GM23338 (cell line): ENCODE measurements around the gene GRIK1.

Experiments used
- CREB1 ChIP-seq: fragments of 250-450 bp; sonication (Bioruptor Pico); IDR thresholded peaks from 2 replicates; pipeline ENCODE4 v1.5.0; 2020; ENCODE audit warnings: low read depth, mild to moderate bottlenecking, moderate library complexity
- EZH2 ChIP-seq: fragments of 200-600 bp; sonication (generic); IDR thresholded peaks from one replicate; pipeline ENCODE4 v1.8.0; 2017; ENCODE audit warnings: antibody characterized with exemption, mild to moderate bottlenecking, low read depth; ENCODE audit not compliant: unreplicated experiment
- EZH2phosphoT487 ChIP-seq: fragments of 200-600 bp; sonication (generic); IDR thresholded peaks from one replicate; pipeline ENCODE4 v1.8.1; 2018; ENCODE audit warnings: antibody characterized with exemption; ENCODE audit not compliant: unreplicated experiment
- JUNB ChIP-seq: IDR thresholded peaks from one replicate; pipeline ENCODE4 v1.6.1; 2016; ENCODE audit warnings: antibody characterized with exemption; ENCODE audit not compliant: unreplicated experiment
- NANOG ChIP-seq: IDR thresholded peaks from 2 replicates; pipeline ENCODE4 v1.6.1; 2016; ENCODE audit warnings: antibody characterized with exemption, borderline replicate concordance
- POLR2AphosphoS5 ChIP-seq: IDR thresholded peaks from 2 replicates; pipeline ENCODE4 v1.6.1; 2016; ENCODE audit warnings: antibody characterized with exemption, low read depth
- REST ChIP-seq: IDR thresholded peaks from one replicate; pipeline ENCODE4 v1.6.1; 2018; ENCODE audit warnings: antibody characterized with exemption; ENCODE audit not compliant: unreplicated experiment
- STAT1 ChIP-seq: IDR thresholded peaks from one replicate; pipeline ENCODE4 v1.6.1; 2016; ENCODE audit warnings: antibody characterized with exemption; ENCODE audit not compliant: unreplicated experiment
- ZNF114 ChIP-seq: fragments of 250-450 bp; sonication (Bioruptor Pico); IDR thresholded peaks from 2 replicates; pipeline ENCODE4 v1.5.0; 2020; ENCODE audit warnings: mild to moderate bottlenecking, moderate library complexity
- ZNF331 ChIP-seq: fragments of 250-450 bp; sonication (Bioruptor Pico); IDR thresholded peaks from 2 replicates; pipeline ENCODE4 v1.5.0; 2020; ENCODE audit warnings: low read depth, mild to moderate bottlenecking, moderate library complexity
- ZNF462 ChIP-seq: fragments of 250-450 bp; sonication (Bioruptor Pico); IDR thresholded peaks from 2 replicates; pipeline ENCODE4 v1.5.0; 2020; ENCODE audit warnings: mild to moderate bottlenecking, moderate library complexity
- TF ChIP-seq, protein P1 (sequence below), 2 experiments: fragments of 200-600 bp in 1 of 2; sonication (generic) in 1 of 2; conservative IDR thresholded peaks; 2 replicates each; pipeline versions ENCODE4 v1.5.1 to v1.6.1; 2016 to 2017; ENCODE audit warnings: antibody characterized with exemption in 2 of 2, low read depth in 2 of 2, mild to moderate bottlenecking in 2 of 2, moderate library complexity in 1 of 2
- TF ChIP-seq, protein P2 (sequence below): IDR thresholded peaks from 2 replicates; pipeline ENCODE4 v1.6.1; 2016; ENCODE audit warnings: antibody characterized with exemption

- TF ChIP-seq JUNB (no peak), POLR2AphosphoS5 (no peak), EZH2 (no peak), REST (no peak), ZNF462 (CRISPR knock-in tag) (no peak), CREB1 (CRISPR knock-in tag) (no peak), EZH2phosphoT487 (no peak), ZNF114 (CRISPR knock-in tag) (no peak), STAT1 (no peak), NANOG (no peak), ZNF331 (CRISPR knock-in tag) (no peak)
- TF ChIP-seq, protein P1, sequence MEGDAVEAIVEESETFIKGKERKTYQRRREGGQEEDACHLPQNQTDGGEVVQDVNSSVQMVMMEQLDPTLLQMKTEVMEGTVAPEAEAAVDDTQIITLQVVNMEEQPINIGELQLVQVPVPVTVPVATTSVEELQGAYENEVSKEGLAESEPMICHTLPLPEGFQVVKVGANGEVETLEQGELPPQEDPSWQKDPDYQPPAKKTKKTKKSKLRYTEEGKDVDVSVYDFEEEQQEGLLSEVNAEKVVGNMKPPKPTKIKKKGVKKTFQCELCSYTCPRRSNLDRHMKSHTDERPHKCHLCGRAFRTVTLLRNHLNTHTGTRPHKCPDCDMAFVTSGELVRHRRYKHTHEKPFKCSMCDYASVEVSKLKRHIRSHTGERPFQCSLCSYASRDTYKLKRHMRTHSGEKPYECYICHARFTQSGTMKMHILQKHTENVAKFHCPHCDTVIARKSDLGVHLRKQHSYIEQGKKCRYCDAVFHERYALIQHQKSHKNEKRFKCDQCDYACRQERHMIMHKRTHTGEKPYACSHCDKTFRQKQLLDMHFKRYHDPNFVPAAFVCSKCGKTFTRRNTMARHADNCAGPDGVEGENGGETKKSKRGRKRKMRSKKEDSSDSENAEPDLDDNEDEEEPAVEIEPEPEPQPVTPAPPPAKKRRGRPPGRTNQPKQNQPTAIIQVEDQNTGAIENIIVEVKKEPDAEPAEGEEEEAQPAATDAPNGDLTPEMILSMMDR (conservative IDR thresholded peaks at IDR 0.05; ENCODE audit: low read depth in 2 of 2), result no peak
- TF ChIP-seq, protein P2, sequence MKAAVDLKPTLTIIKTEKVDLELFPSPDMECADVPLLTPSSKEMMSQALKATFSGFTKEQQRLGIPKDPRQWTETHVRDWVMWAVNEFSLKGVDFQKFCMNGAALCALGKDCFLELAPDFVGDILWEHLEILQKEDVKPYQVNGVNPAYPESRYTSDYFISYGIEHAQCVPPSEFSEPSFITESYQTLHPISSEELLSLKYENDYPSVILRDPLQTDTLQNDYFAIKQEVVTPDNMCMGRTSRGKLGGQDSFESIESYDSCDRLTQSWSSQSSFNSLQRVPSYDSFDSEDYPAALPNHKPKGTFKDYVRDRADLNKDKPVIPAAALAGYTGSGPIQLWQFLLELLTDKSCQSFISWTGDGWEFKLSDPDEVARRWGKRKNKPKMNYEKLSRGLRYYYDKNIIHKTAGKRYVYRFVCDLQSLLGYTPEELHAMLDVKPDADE, result no peak
Observed at GRCh38 chr21:29656504-29657239, 283.1 kb downstream of the GRIK1 start.
